HG02938 (cell line): Measurements from ENCODE around the gene CEP170.
"Not testable (repeated sequence)": the region's sequence is repeated elsewhere in the genome, so short reads cannot be mapped to it uniquely, and the experiment has no call there.

ENCODE experiments used
- ATAC-seq: cut with Tn5 transposase; IDR thresholded peaks from one replicate; pipeline ENCODE4 v1.9.1; 2021; ENCODE audit warnings: mild to moderate bottlenecking, moderate library complexity; ENCODE audit not compliant: unreplicated experiment

CEP170 gene

GRCh38 chr1:243236604-243237252, 18.4 kb downstream of the CEP170 start:
- ATAC-seq: peak; percentile 82

DNA sequence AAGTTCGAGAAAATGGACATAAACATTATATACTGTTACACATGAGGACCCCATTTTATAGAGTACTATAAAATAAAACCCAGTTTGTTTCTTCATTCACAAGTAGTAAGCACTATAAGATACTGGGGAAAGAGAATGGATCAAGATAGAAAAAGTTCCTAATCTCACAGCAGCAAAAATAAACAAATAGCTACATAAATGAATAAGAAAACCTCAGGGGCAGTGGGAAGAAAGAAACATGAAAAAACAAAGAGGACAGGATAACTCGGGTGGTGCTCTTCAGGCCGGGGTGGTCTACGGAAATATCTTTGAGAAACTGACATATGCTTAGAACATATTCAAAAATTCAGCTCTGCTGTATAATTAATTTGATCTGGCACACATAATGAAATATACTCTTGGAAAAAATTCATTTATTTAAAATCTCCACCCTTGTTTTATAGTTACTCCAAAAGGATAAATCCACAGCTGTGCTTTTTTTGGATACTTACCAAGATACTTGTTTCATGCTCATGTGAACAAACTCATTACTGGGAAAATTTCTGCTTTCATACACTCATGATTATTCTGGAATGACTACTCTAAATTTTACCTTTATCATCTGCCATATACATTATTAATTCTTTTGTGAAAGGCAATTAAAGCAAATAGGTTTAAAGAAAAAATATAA, 20.0 kb downstream of the CEP170 start:
- no peak for ATAC-seq

DNA sequence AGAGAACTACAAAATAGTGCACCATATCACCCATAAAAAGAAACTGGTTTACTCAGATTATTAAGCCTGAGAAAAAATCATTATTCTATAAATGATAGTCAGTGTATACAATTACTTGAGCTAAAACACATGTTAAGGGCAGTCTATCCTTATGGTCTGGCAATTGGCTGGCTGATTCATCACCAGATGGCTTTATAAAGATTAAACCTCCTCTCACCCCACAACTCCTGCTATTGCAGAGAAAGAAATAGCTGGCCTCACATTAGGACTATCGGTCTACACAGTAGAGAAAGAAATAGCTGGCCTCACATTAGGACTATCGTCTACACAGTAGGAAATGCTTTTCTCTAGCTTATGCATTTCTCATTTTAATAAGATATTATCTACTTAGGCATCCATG, 21.2 kb downstream of the CEP170 start:
- ATAC-seq: no peak

- no peak for ATAC-seq
These were observed 24.2 kb downstream of the CEP170 start for GRCh38 chr1:243230914-243231313.

DNA sequence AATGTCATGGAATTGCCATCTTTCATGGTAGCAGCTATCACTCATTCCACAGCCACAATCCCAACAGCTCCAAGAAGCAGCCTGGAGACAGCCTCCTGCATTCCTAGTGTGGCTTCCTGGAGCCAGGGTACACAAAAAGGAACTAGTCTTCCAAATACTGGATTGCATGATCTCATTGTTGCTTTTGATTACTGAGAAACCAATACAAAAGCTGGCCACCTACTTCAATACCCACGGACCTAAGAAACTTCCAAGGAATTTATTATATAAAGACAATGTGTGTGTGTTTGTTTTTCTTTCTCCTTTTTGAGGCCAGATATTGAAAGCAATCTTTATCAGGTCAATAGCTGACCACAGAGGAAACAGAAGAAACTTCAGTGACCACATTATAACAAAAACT, 25.6 kb downstream of the CEP170 start:
- no peak for ATAC-seq

GRCh38 chr1:243227622-243228021, 27.5 kb downstream of the CEP170 start:
- ATAC-seq: no peak

GRCh38 chr1:243218059-243218458, 37.0 kb downstream of the CEP170 start:
- no peak for ATAC-seq

DNA sequence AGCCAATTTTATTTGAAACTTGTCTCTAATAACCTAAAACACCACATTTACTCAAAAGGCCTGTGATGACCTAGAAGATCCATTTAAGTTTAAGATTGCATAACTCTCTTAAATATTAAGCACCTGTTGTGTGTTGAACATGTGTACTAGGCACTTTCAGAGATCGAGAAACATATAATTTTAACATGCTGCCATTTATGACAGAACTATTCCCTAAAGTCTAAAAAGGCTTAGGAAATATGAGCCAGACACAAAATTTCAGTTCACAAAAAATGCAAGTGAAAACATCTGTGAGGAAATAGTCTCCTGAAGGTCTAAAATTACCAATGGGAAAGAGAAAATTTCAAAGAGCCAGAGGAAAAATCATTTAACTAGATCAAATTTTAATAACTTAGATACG, 37.7 kb downstream of the CEP170 start:
- ATAC-seq: no peak

DNA sequence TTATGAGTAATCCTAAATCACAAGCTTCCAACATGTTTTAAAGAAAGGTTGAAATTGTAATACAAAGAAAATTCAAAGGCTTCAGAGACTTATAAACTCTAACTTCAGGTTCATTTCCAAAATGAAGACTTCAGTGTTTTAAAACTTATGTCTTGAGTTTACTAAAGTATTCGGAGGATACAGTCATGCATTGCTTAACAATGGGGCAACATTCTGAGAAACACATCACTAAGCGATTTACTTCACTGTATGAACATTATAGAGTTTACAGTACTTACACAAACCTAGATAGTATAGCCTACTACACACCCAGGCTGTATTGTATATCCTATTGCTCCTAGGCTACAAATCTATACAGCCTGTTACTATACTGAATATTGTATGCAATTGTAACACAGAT, 38.3 kb downstream of the CEP170 start:
- ATAC-seq: no peak

GRCh38 chr1:243215276-243215875, 39.7 kb downstream of the CEP170 start:
- not testable (repeated sequence) for ATAC-seq

DNA sequence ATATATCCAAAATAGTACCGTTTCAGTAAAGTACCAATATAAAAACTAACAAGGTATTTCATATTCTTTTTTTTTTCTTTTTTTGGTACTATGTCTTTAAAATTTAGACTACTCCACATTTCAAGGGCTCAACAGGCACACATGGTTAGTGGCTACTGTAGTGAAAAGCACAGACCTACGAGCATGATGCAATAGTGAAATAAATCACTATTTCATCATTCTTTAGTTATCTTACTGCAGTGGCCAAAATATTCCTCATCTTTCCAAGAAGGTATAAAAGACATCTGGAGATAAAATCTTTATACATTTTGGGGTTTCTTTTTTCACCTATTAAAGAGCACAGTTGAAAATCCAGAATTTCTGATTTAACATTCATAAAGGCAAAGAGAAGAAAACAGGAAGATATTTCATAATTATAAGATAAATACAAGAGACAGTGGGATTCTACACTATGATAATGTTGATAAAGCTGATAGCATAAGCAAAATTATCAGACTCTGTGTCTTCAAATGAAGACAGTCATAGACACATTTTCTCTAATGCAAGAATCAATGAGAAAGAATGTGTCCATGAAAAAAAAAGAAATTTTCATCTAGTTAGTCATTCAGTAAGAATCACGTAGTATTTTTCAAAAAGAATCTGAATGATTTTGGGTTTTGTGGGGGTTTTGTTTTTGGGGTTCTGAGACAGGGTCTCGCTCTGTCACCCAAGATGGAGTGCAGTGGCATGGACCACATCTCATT, 41.9 kb downstream of the CEP170 start:
- no peak for ATAC-seq

DNA sequence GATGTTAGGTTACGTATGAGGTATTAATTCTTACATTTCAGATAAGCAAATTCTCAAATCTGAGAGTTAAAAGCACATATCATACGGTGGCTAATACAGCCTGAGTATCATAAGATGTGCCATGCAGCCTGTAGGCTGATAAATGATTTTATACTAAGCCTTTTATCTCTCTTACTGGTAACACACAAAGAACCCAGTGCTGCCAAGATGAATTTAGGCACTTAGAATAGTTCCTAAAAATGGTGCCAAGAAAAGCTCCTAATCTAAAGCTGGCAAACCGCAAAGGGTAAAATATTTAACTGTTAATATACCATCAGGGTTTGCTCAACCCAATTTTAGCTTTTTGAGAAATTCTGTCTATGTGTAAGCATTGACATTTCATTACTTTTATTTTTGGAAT, 43.1 kb downstream of the CEP170 start:
- not testable (repeated sequence) for ATAC-seq

DNA sequence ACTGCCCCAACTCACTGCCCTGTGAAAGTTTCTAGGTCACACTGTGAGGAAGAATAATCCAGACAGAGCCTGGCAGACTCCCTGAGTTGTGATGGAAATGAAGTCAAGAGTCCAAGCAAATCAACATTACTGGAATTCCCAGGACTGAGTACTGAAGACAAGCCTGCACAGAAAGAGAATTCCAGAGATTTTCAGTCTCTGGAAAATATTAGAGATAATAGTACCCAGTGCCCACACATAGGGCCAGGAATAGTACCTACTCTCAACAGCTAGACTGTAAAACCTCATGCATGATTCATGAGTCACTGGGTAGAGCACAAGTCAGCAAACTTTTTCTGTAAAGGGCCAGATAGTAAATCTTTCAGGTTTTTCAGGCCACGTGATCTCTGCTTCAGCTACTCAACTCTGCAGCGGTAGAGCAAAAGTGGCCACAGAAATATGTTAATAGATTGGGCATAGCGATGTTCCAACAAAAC, 50.0 kb downstream of the CEP170 start:
- not testable (repeated sequence) for ATAC-seq

DNA sequence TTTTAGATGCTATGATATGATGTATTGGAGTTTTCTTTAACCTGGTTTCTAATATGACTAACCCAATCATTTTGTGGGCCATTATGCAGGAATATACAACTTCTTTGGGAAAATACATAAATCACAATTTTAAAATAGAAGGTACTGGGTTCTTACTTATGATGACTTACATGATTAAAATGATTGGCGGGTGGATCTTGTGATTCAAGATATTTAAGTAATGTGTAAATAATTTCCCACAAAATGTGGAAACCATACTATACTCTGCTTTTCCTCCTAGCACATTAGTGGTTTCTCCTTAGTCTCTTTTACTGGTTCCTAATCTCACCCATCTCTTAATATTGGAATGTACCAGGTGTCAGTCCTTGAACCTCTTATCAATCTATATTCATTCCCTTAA, 50.7 kb downstream of the CEP170 start:
- ATAC-seq: not testable (repeated sequence)

DNA sequence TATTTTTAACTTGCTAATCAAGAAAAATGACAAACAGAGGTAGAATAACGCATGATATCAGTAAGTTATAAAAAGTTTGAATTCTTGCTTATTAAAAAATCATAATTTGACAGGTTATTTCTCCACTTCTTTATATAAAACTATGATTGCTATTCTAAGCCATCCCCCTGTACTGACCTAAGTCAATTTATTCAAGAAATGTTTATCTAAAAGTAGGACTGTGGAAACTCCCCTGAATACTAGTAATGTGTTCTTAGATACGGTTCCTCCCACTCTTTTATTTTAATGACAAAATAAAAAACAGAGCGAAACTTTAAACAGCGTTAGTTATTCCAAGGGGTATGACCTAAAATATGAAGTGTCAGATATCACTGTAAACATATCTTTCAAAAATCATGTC, 51.9 kb downstream of the CEP170 start:
- not testable (repeated sequence) for ATAC-seq

- not testable (repeated sequence) for ATAC-seq
These were observed 53.8 kb downstream of the CEP170 start for GRCh38 chr1:243201316-243201715.

- not testable (repeated sequence) for ATAC-seq
These were observed 57.6 kb downstream of the CEP170 start for GRCh38 chr1:243197524-243197923.

GRCh38 chr1:243193330-243193729, 61.8 kb downstream of the CEP170 start:
- ATAC-seq: not testable (repeated sequence)

GRCh38 chr1:243186201-243186995, 68.7 kb downstream of the CEP170 start:
- not testable (repeated sequence) for ATAC-seq

DNA sequence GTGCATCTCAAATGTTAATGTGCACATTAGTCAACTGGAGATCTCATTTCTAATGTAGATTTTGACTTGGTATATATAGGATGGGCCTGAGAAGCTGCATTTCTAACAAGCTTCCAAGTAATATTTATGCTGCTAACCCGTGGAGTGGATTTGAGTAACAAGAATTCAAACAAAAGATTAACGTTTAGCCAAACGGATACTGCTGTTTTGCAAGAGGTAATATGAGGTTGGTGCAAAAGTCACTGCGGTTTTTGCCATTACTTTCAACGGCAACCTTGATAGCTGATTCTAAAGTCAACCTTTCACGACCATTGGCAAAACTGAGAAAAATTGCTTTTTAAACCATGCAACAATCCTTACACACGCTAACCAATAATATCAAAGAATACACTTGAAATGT, 70.3 kb downstream of the CEP170 start:
- ATAC-seq: not testable (repeated sequence)

- not testable (repeated sequence) for ATAC-seq
These were observed 71.4 kb downstream of the CEP170 start for GRCh38 chr1:243183661-243184060.
